ENCODE data around the gene PSAP.

Gene PSAP

GRCh38 chr10:71824333-71824732 is 26.7 kb downstream of the PSAP start:
- DNase-seq: no peak

GRCh38 chr10:71823356-71823755 is 27.7 kb downstream of the PSAP start:
- no peak for DNase-seq

DNA sequence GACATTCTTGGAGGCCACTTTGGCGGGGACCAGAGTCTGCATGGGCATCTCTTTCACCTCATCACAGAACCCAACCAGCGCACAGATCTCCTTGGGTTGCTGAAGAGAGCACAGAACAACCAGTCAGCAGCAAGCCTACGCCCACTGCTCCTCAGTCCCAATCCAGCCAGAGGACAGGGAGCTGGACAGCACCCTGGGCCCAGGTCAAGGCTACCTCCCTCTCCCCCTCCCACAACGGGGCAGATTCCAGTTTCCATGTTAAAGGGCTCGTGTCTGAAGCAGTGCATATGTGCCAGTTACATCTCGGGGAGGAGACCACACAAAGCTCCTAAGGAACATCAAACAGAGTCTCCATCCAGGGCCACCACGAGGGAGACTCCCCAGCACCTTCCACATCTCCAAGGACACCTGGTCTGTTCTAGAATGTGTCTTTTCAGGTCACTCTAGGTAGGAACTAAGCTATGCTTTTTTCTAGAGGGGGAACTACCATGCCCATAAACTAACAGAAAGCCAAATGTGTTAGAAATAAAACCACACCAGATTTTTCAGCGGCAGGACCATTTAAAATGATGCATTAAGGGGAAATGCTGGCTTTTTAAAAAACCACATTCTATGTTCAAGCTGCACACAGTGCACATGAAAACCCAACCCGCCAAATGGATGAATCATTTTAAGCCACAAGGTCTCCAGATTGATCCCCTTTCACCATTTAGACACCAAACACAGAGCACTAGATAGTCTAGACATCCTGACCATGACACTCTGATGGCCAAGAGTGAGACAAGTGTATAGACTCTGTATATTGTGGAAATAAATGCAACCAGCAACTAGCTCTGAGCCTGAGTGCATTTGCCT is 28.9 kb downstream of the PSAP start:
- peak; percentile 77 for DNase-seq

DNA sequence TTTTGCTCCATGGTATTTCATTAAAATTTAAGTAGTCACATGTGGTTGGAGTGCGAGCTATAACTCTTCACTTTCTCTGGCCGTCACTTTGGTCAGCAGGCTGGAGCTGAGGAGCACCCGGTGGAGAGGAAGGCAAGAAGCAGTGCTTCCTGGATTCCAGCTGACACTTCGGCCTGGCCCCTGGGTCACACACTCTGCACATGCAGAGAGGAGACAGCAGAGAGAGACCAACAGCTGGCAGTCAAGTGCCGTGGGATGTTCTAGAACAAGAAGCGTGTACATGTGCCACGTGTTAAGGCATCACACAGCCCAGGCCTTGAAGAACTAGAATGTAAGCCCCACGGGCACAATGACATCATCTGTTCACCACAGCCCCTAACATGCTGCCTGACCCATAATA is 30.1 kb downstream of the PSAP start:
- no peak for DNase-seq

DNA sequence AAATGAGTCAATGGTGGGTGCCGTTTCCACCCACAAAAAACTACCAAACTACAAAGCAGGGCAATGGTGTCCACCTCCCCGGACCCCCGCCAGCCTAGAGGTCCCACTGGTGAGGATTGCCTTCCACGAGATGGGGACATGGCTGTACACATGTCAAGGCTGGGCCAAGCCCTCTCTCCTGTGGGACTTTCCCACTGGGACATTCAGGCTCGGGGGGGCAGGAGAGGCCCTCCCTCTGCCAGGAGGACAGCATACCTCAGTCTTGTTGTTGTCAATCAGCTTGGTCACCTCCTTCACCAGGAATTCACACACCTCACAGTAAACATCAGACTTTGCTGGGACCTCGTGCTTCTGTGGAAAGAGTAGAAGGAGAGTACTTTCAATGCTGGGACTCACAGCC is 31.1 kb downstream of the PSAP start:
- no peak for DNase-seq

DNA sequence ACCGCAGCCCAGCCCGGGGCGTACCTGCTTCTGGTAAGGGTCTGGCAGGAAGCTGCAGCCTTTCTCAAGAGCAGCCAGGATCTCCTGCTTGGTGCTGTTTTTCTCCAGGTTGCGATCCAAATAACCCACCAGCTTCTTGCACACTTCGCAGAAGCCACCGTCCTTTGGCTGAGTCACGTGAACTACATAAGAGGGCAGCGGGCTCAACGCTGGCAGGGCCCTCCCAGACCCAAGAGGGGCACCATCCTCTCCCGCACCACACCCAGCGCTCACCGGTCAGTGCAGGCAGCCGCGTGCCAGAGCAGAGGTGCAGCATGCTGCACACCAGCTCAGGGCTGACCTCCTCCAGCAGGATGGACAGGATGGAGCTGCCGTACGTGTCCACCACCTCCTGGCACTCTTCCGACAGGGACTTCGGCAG is 31.6 kb downstream of the PSAP start:
- no peak for DNase-seq

- no peak for DNase-seq
Observed at GRCh38 chr10:71818674-71819260, 32.3 kb downstream of the PSAP start.

DNA sequence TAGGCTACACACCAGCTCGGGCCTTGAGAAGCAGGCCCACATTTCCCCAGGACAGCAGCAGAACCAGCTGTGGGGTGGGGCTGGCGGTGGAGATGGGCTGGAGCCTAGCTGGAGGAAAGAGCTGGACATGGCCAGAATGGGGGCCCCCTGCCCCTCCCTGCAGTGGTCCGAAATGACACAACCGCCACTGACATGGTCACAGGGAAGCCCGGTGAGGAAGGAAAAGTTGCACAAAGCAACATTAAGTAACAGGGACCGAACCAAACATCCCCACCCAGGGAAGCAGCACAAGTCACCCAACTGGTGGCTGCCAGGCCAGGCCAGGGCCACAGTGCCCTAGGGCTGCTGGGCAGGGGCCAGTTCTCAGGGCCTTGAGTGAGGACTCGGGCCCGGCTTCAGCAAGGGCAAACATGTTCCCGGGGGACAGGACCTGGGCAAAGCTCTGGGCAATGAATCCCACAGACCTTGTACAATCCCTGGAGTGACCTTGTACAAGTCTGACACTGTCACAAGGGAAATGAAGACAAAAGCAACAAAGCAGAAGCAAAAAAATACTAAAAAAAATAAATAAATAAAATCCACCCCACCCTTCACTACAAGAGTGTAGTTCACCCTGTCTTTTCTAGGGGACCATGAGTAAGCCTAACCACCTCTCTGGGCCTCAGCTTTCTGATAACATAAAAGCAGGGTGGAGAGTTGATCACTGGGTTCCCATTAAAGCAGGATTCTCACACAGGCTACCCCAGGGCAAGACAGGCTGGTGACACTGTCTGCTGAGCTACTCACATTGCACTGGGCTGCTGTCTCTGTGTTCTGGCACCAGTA is 33.0 kb downstream of the PSAP start:
- DNase-seq: no peak

GRCh38 chr10:71816936-71817618 is 34.0 kb downstream of the PSAP start:
- DNase-seq: no peak

DNA sequence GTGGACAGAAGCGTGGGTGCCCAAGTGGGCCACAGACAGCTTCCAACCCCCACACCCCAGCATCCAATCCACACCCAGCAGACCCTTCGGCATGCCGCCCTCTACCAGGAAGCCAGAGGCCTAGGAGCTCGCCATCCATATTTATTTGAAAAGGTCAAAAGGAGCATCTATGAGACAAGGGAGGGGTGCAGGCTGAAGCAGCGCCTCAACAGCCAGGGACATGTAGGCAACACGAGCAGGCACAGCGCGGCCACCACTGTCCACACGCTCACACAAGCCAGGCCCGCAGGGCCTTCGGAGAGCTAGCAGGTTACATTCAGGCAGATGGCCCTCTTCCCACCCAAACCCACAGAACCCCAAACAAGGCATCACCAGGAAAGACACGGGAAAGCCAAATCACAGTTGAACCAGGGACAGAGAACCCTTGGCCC is 34.6 kb downstream of the PSAP start:
- no peak for DNase-seq

DNA sequence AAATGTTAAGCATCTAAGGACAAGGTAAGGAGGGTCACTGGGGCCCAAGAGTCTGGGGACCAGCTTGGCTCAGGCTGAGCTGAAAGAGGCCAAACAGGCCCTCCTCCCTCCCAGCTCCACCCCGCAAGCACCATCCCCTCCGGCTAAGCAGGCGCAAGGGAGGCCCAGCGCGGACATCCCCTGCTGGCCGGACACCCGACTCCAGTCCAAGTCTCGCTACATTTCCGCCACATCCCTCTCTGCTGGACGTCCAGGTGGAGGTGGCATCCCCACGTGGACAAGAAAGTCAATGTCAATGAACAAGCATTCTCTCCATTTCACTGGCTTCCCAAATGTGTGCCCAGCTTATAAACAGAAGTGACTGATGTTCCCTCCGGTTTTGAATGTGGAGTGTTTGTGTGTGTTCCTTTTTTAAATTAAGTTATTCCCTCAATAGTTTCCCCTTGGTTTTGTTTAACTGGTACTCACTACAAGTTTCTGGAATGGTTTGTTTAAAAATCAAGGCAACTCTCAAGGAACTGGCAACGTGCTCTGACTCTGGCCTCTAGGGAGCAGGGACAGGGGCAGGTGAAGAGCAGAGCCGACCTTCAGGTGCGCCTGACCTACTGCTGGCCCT is 35.4 kb downstream of the PSAP start:
- DNase-seq: no peak

DNA sequence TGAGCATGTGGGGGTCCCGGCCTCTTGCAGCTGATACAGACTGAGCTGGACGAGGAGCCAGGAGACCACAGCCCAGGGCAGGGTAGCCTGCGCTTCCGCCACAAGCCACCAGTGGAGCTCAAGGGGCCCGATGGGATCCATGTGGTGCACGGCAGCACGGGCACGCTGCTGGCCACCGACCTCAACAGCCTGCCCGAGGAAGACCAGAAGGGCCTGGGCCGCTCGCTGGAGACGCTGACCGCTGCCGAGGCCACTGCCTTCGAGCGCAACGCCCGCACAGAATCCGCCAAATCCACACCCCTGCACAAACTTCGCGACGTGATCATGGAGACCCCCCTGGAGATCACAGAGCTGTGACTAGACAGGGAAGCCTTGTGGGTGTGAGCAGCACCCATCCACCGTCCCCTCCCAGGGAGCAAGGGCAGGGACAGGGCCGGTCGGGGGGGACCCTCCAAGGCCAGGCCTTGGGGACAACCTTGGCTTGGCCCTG is 36.1 kb downstream of the PSAP start:
- no peak for DNase-seq

DNA sequence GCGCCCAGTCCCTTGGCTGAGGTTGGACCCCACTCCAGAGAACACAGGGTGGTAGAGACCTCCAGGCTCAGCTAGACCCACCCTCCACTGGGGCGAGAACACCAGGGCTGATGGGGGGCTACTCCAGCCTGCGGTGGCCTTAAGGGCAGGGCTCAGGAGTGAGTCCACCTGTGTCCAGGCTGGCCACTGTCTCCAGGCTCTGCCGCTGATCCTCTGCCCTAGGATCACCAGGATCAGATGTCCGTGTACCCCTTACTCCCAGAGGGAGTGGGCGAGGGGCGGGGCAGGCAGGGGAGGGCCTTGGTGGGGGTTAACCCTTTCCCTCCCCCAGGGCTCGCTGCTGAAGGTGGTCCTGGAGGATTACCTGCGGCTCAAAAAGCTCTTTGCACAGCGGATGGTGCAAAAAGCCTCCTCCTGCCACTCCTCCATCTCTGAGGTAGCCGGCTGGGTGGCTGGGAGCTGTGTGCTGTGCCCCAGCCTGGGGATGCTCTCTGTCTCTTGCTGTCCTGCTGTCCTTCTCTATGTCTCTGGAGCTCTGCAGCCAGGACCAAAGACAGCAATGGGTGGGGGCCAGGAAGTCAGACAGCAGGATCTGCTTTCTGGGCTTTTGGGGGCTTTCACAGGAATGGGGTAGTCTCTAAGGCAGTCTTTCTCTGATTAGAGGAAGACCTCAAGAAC is 38.0 kb downstream of the PSAP start:
- DNase-seq: no peak

DNA sequence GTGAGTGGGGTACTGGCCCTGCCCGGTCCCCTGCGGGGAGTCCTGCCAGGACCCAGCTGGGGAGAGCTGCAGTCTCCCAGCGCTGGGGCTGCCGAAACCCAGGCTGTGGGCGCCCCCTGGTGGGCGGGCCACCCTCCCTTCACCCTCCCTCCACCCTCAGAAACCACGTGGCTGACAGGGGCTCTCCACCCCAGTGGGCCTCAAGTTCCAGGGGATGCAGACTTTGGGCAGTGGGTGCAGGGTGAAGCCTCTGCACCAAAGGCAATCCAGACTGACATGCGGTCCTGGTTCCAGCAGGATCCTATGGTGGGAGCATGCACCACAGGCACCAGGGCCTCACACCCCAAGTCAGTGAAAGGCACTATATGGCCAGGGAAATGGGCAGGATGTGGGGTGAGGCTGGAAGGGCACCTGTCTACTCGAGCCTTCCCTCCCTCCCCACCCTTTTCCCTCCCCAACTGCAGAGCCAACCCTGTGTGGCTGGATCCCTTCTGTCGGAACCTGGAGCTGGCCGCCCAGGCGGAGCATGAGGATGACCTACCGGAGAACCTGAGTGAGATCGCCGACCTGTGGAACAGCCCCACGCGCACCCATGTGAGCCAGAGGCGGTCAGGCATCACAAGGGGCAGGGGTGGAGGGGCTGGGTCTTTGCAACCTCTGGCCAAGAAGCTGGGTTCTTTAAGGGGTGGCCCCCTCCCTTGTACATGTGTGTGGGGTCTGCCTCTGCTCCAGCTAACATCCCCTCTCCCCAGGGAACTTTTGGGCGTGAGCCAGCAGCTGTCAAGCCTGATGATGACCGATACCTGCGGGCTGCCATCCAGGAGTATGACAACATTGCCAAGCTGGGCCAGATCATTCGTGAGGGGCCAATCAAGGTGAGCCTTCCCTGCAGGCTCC is 38.8 kb downstream of the PSAP start:
- peak; percentile 34 for DNase-seq

DNA sequence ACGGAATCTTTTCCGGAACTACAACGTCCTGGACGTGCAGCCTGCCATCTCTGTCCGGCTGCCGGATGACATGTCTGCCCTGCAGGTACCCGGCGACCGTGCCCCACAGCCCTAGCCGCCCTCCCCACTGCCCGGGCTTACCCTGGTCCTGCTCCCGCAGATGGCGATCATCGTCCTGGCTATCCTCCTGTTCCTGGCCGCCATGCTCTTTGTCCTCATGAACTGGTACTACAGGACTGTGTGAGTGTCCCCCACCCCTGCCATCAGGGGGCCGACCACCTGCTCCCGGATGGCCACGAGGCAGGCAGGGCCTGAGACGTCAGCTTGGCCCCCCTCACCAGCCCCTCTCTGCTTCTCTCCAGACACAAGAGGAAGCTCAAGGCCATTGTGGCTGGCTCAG is 39.7 kb downstream of the PSAP start:
- no peak for DNase-seq

- no peak for DNase-seq
Observed at GRCh38 chr10:71810048-71810750, 40.9 kb downstream of the PSAP start.

GRCh38 chr10:71809628-71810027 is 41.4 kb downstream of the PSAP start:
- DNase-seq: no peak

DNA sequence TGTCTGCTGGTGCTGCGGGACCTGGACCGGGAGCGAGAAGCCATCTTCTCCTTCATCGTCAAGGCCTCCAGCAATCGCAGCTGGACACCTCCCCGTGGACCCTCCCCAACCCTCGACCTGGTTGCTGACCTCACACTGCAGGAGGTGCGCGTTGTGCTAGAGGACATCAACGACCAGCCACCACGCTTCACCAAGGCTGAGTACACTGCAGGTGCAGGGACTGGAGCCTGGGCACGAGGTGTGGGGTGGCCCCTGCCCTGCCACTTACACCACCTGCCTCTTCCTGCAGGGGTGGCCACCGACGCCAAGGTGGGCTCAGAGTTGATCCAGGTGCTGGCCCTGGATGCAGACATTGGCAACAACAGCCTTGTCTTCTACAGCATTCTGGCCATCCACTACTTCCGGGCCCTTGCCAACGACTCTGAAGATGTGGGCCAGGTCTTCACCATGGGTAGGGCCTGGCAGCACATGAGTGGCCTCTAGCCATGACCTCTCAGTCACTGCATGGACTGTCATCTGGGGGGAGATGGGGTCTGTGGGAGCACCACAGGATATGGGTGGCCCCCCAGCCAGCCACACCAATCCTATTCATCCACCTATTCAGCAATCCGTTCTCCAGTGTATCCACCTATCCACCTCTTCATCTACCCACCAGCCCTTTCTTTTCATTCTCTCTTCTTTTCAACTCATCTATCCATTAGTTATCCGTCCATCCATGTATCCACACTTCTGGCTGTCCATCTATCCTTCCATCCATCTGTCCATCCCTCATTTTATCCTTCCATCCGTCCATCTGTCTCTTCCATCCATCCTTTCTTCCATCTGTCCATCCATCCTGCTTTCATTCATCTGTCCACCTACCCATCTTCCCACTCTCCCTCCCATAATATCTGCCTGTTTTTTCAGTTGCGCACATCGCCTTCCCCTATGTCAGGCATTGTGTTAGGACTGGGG is 43.2 kb downstream of the PSAP start:
- no peak for DNase-seq

All from fibroblast of upper back skin (primary cell).